ENCODE results near the gene AGBL4.
A peak's percentile ranks its signal among the peaks of the same experiment; 100 is the strongest.

The AGBL4 gene

DNA sequence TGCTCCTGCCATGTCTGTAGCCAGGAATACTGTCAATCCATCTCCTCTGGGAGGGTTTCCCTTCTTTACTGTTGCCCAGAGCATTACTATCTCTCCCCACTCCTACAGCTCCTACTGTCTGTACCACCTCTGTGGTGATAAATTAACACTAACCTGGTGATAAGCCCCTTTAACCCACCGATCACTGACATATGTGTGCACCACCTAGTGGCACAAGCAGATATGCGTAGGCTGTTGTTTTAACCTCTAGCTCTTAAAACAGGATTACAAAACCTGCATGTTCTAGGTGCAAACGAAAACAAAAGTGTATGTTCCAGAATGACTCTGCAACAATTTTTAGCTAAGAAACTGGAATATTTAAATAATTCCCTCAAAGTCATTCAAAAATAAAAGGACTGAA is 1153.2 kb downstream of the AGBL4 start:
- TF ChIP-seq ZFX (IDR thresholded peaks at IDR 0.05; ENCODE audit: borderline replicate concordance) (no peak), CTCF (IDR thresholded peaks at IDR 0.05) (peak; percentile 75)
- no peak overlapping the region for H3K27ac ChIP-seq

DNA sequence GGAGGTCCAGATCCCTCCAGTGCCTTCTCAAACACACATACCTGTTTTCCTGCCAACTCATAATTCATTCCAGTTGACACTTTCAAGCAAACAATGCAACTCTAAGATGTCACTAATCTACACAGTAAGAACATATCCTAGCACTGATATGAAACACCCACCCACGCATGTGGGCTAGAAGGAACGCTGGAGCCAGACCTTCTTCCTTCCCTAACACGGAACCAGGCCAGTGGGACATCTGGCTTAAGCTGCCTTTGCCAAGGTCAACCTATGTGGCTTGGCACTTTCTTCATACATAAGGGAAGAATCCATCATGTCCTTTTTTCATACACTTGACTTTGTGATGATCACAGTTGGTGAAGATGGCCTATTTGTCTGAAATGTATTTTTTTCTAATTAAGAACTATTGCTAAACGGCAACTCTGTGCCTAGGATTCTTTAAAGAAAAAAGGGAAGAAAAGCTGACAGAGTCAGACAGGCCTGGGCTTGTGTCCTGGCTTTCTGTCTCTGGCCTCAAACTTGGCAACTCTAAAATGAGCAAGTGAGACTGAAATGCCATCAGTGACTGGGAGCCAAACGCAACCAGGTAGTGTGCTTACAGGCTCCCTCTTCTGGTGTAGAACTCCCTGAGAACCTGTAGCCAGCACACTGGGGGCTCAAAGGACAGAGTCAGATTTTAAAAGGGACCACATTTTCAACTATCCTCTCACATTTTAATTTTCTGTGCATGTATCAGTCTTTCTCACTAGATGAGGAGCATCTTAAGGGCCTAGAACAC is 1154.4 kb downstream of the AGBL4 start:
- no peak for TF ChIP-seq ZFX (IDR thresholded peaks at IDR 0.05; ENCODE audit: borderline replicate concordance)
- TF ChIP-seq CTCF (IDR thresholded peaks at IDR 0.05) = no peak

DNA sequence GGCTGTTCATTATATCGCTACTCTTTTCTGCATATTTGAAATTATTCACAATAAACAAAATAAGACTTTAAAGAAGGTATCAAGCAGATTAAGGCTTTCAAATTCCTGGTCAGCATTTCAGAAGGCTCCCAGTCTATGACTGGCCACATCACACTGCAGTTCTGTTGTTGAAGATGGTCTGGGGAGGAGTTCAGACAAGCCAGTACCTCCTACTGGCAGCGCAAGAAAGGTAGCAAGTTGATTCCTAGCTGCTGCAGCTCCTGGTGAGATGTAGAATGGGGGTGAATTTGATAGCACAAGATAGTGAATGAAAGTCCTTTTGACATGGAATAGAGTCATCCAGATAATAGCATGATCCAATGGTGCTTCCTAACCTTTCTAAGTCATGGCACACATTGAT is 1158.8 kb downstream of the AGBL4 start:
- no peak for TF ChIP-seq CTCF (IDR thresholded peaks at IDR 0.05)
- no peak for TF ChIP-seq ZFX (IDR thresholded peaks at IDR 0.05; ENCODE audit: borderline replicate concordance)
- H3K27ac ChIP-seq = no peak overlapping the region

More for the DNA sequence above, 1154.4 kb downstream of the AGBL4 start:
- H3K27ac ChIP-seq = no peak overlapping the region

- no peak overlapping the region for H3K27ac ChIP-seq
- TF ChIP-seq CTCF (IDR thresholded peaks at IDR 0.05) = no peak
- TF ChIP-seq ZFX (IDR thresholded peaks at IDR 0.05; ENCODE audit: borderline replicate concordance) = no peak
Observed at GRCh38 chr1:48859456-48859855, 1164.3 kb downstream of the AGBL4 start.

GRCh38 chr1:48858200-48858920 is 1165.4 kb downstream of the AGBL4 start:
- no peak for TF ChIP-seq ZFX (IDR thresholded peaks at IDR 0.05; ENCODE audit: borderline replicate concordance)
- no peak for TF ChIP-seq CTCF (IDR thresholded peaks at IDR 0.05)
- no peak overlapping the region for H3K27ac ChIP-seq

- H3K27ac ChIP-seq = no peak overlapping the region
- no peak for TF ChIP-seq ZFX (IDR thresholded peaks at IDR 0.05; ENCODE audit: borderline replicate concordance)
- TF ChIP-seq CTCF (IDR thresholded peaks at IDR 0.05) = no peak
Observed at GRCh38 chr1:48853006-48853405, 1170.7 kb downstream of the AGBL4 start.

- TF ChIP-seq CTCF (IDR thresholded peaks at IDR 0.05) (no peak), ZFX (IDR thresholded peaks at IDR 0.05; ENCODE audit: borderline replicate concordance) (no peak)
- no peak overlapping the region for H3K27ac ChIP-seq
Observed at GRCh38 chr1:48851638-48852037, 1172.1 kb downstream of the AGBL4 start.

Measured in 22Rv1 (cell line).